ENCODE measurements around the gene SOBP. TPM values are rescaled to one million over a fixed set of nuclear protein-coding genes. Genes with fewer than 3 reads are reported as not detected.

The SOBP gene
- total RNA-seq, 4 donors from 2014 or later, result 3.8 to 32.5 (median 19.4) TPM

GRCh38 chr6:107691062-107691751, 201.3 kb downstream of the SOBP start:
- H3K9me3 ChIP-seq, result no peaks in the 10 kb centered on the region

GRCh38 chr6:107692351-107692750, 202.4 kb downstream of the SOBP start:
- in situ Hi-C loops (cut with MboI; ENCODE audit: low sequenced_read_pairs in 4 of 4) (loop anchor here in 1 of 4 donors (25.0 kb wide), 1 partner anchor 380 kb away; no protein-coding TSS in a partner anchor), intact Hi-C loops (cut with DNase I; ENCODE audit: low total_unique reads) (no loop called here)
- DNase-seq (no peak), ATAC-seq (no peak)
- H3K36me3 ChIP-seq, result no peaks in the 10 kb centered on the region
- no peak for TF ChIP-seq CTCF (IDR thresholded peaks at IDR 0.05 in 4 of 5, conservative IDR thresholded peaks at IDR 0.05 in 1 of 5)
- TF ChIP-seq POLR2A (IDR thresholded peaks at IDR 0.05), result no peak
- no peak overlapping the region for H3K27ac ChIP-seq
- H3K27me3 ChIP-seq, result no peaks in the 10 kb centered on the region
- H3K9me3 ChIP-seq, result no peaks in the 10 kb centered on the region
- H3K4me1 ChIP-seq, result no peaks in the 10 kb centered on the region
- no peak overlapping the region for H3K4me3 ChIP-seq

More at GRCh38 chr6:107691062-107691751, 201.3 kb downstream of the SOBP start:
- Histone ChIP-seq H3K4me1 (no peaks in the 10 kb centered on the region), H3K4me3 (no peak overlapping the region), H3K27me3 (no peaks in the 10 kb centered on the region), H3K36me3 (no peaks in the 10 kb centered on the region), H3K27ac (no peak overlapping the region)
- DNase-seq, result no peak
- in situ Hi-C loops (cut with MboI; ENCODE audit: low sequenced_read_pairs in 4 of 4), result loop anchor here in 1 of 4 donors (25.0 kb wide), 1 partner anchor 379 kb away; no protein-coding TSS in a partner anchor
- intact Hi-C loops (cut with DNase I; ENCODE audit: low total_unique reads), result no loop called here
- ATAC-seq, result no peak
- TF ChIP-seq CTCF (IDR thresholded peaks at IDR 0.05 in 4 of 5, conservative IDR thresholded peaks at IDR 0.05 in 1 of 5) (no peak), POLR2A (IDR thresholded peaks at IDR 0.05) (no peak)

- Histone ChIP-seq H3K4me3 (no peak overlapping the region), H3K9me3 (no peaks in the 10 kb centered on the region), H3K27me3 (no peaks in the 10 kb centered on the region), H3K4me1 (no peaks in the 10 kb centered on the region), H3K36me3 (no peaks in the 10 kb centered on the region), H3K27ac (no peak overlapping the region)
- ATAC-seq (no peak), DNase-seq (no peak)
- intact Hi-C loops (cut with DNase I; ENCODE audit: low total_unique reads), result no loop called here
- in situ Hi-C loops (cut with MboI; ENCODE audit: low sequenced_read_pairs in 4 of 4), result loop anchor here in 1 of 4 donors (25.0 kb wide), 1 partner anchor 383 kb away; no protein-coding TSS in a partner anchor
- no peak for TF ChIP-seq CTCF (IDR thresholded peaks at IDR 0.05 in 4 of 5, conservative IDR thresholded peaks at IDR 0.05 in 1 of 5)
- TF ChIP-seq POLR2A (IDR thresholded peaks at IDR 0.05), result no peak
Observed at GRCh38 chr6:107695061-107695720, 205.3 kb downstream of the SOBP start.

GRCh38 chr6:107697682-107698081, 207.8 kb downstream of the SOBP start:
- Histone ChIP-seq H3K27ac (no peak overlapping the region), H3K4me3 (no peak overlapping the region), H3K4me1 (no peaks in the 10 kb centered on the region), H3K27me3 (no peaks in the 10 kb centered on the region), H3K36me3 (no peaks in the 10 kb centered on the region), H3K9me3 (no peaks in the 10 kb centered on the region)
- intact Hi-C loops (cut with DNase I; ENCODE audit: low total_unique reads) (no loop called here), in situ Hi-C loops (cut with MboI; ENCODE audit: low sequenced_read_pairs in 4 of 4) (loop anchor here in 1 of 4 donors (25.0 kb wide), 1 partner anchor 385 kb away; no protein-coding TSS in a partner anchor)
- TF ChIP-seq POLR2A (IDR thresholded peaks at IDR 0.05) (no peak), CTCF (IDR thresholded peaks at IDR 0.05 in 4 of 5, conservative IDR thresholded peaks at IDR 0.05 in 1 of 5) (no peak)
- no peak for DNase-seq
- no peak for ATAC-seq

Data from gastrocnemius medialis (tissue), 4 donors.